MCF 10A (cell line): ENCODE data around the gene TET3. TPM values are rescaled to one million over a fixed set of nuclear protein-coding genes. Genes with fewer than 3 reads are reported as not detected.

Experiments
- BruUV-seq: library from RNA; stranded (reverse); fragments of 400-500 nt; replicated peaks from 2 replicates; lab custom pipeline; 2021; lab: Mats Ljungman, UMichigan
- CTCF ChIA-PET: fragments of 300-600 bp; sonication (Branson Sonifier 250); formaldehyde crosslinking; extraction: SDS; loops from one replicate; lab custom pipeline; 2021; ENCODE audit warnings: antibody characterized with exemption, inconsistent platforms; lab: Yijun Ruan, JAX
- POLR2A ChIA-PET: fragments of 300-600, 350-650 bp; sonication (Branson Sonifier 250); formaldehyde crosslinking; extraction: SDS; loops from one replicate; lab custom pipeline; 2020; ENCODE audit warnings: antibody characterized with exemption, inconsistent platforms; lab: Yijun Ruan, JAX
- DNase-seq: peaks from one replicate; pipeline ENCODE4 v3.0.0-alpha.2; 2018; ENCODE audit not compliant: unreplicated experiment
- H3K27ac Mint-ChIP-seq: one replicate; pipeline ENCODE4 v1.8.0; 2022; ENCODE audit warnings: mild to moderate bottlenecking, low read depth, mixed read lengths; ENCODE audit not compliant: unreplicated experiment
- H3K27me3 Mint-ChIP-seq: one replicate; pipeline ENCODE4 v1.8.0; 2022; ENCODE audit warnings: mixed read lengths; ENCODE audit not compliant: insufficient read depth, unreplicated experiment
- H3K36me3 Mint-ChIP-seq: one replicate; pipeline ENCODE4 v1.8.0; 2022; ENCODE audit warnings: mild to moderate bottlenecking, moderate library complexity, mixed read lengths; ENCODE audit not compliant: insufficient read depth, unreplicated experiment
- H3K4me1 Mint-ChIP-seq: one replicate; pipeline ENCODE4 v1.8.0; 2022; ENCODE audit warnings: mixed read lengths; ENCODE audit not compliant: insufficient read depth, unreplicated experiment
- H3K4me3 Mint-ChIP-seq: one replicate; pipeline ENCODE4 v1.8.0; 2022; ENCODE audit warnings: mild to moderate bottlenecking, moderate library complexity, mixed read lengths; ENCODE audit not compliant: unreplicated experiment
- H3K9me3 Mint-ChIP-seq: one replicate; pipeline ENCODE4 v1.8.0; 2022; ENCODE audit warnings: mixed read lengths; ENCODE audit not compliant: unreplicated experiment
- intact Hi-C: fragments of 100-400 bp; cut with micrococcal nuclease; formaldehyde crosslinking; loops from 2 replicates; pipeline ENCODE4 v1.14.1; 2022
- total RNA-seq: library from RNA; stranded (reverse); gene quantifications from 2 replicates; pipeline ENCODE4 v1.2.3, GENCODE V29; 2022
- TF ChIP-seq, protein P1 (sequence below): fragments of 200-600 bp; IDR thresholded peaks from one replicate; pipeline ENCODE4 v1.8.0; 2022; ENCODE audit warnings: antibody characterized with exemption, mild to moderate bottlenecking; ENCODE audit not compliant: unreplicated experiment

TET3 gene
- total RNA-seq, 1 experiment from 2014 or later: 17.5 TPM

DNA sequence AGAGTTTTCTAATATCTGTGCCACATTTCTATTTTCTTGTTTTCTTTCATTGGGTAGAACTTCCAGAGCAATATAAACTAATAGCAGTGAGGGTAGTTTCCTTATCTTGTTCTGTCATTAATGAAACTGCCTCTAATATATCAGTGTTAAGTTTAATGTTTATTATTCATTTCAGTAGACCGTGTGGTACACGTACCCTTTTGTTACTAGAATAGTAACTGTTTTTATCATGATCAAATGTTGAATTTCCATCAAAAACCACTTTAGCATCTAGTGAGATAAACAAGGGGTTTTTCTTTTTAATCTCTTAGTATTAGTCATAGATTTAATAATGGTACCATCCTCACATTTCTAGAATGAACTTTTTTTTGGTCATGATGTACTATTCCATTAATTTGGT lies 42.0 kb upstream of the TET3 start:
- Mint-ChIP-seq H3K27me3 (no peaks in the 10 kb centered on the region), H3K27ac (no peak overlapping the region), H3K9me3 (no peaks in the 10 kb centered on the region), H3K4me3 (no peak overlapping the region), H3K4me1 (peaks cover 26% of the 10 kb centered on the region), H3K36me3 (peaks cover 80% of the 10 kb centered on the region)
- ChIA-PET CTCF (interaction anchor here (0.7 kb wide), 1 partner anchor 187 kb away, joined by 3 read pairs; no protein-coding TSS in a partner anchor), POLR2A (interaction anchor here (1.0 kb wide), 1 partner anchor 17 kb away, joined by 5 read pairs; no protein-coding TSS in a partner anchor)
- no peak for DNase-seq
- no TSS peak for BruUV-seq
- TF ChIP-seq, protein P1, sequence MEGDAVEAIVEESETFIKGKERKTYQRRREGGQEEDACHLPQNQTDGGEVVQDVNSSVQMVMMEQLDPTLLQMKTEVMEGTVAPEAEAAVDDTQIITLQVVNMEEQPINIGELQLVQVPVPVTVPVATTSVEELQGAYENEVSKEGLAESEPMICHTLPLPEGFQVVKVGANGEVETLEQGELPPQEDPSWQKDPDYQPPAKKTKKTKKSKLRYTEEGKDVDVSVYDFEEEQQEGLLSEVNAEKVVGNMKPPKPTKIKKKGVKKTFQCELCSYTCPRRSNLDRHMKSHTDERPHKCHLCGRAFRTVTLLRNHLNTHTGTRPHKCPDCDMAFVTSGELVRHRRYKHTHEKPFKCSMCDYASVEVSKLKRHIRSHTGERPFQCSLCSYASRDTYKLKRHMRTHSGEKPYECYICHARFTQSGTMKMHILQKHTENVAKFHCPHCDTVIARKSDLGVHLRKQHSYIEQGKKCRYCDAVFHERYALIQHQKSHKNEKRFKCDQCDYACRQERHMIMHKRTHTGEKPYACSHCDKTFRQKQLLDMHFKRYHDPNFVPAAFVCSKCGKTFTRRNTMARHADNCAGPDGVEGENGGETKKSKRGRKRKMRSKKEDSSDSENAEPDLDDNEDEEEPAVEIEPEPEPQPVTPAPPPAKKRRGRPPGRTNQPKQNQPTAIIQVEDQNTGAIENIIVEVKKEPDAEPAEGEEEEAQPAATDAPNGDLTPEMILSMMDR: no peak
- intact Hi-C loops: no loop called here

DNA sequence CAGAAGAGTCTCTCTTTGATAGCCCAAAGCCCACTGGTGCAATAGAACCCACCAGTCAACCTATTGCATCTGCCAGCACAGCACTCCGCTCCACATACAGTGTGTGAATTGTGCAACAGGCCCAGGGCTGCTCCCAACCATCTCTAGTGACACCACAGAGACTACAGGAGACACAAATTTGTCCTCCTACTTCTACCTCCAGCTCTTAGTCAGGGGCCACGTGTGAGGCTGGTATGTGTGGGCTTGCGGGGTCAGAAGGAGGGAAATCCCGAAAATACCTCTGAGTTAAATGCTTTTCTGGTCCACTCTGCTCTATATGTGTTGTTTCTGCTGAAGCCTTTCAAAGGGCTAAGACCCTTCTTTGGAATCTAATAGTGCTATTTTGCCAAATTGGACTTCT lies 40.0 kb upstream of the TET3 start:
- intact Hi-C loops: no loop called here
- BruUV-seq: no TSS peak
- ChIA-PET POLR2A (interaction anchor here (0.7 to 1.8 kb wide), 3 partner anchors 9 to 21 kb away, joined by 4 to 9 read pairs (median 6); no protein-coding TSS in a partner anchor), CTCF (interaction anchor here (0.6 to 0.9 kb wide), 2 partner anchors 12 to 24 kb away, joined by 3 read pairs; no protein-coding TSS in a partner anchor)
- no peak overlapping the region for H3K27ac Mint-ChIP-seq
- peaks cover 17% of the 10 kb centered on the region for H3K4me1 Mint-ChIP-seq
- DNase-seq: no peak
- H3K9me3 Mint-ChIP-seq: no peaks in the 10 kb centered on the region
- H3K4me3 Mint-ChIP-seq: no peak overlapping the region
- H3K27me3 Mint-ChIP-seq: no peaks in the 10 kb centered on the region
- peaks cover 96% of the 10 kb centered on the region for H3K36me3 Mint-ChIP-seq
- TF ChIP-seq, protein P1: no peak

DNA sequence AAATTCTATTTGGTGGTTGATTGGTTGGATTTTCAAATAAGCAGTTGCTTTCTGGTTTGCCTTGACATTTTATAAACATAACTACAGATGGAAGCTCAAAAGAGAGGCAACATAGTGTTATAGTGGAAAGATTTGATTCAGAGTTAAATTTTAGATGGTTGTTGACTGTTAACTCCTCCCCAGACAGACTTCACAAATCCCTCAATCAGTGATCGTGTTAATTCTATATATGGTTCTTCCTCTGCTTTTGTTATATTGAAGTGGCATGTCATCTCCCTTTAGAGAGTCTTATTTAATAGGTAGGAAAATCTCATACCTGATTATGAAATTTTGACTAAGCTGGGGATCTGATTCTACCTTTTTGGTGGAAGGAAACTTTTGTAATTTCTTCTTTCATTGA lies 38.5 kb upstream of the TET3 start:
- peaks cover 98% of the 10 kb centered on the region for H3K36me3 Mint-ChIP-seq
- TF ChIP-seq, protein P1: no peak
- DNase-seq: no peak
- intact Hi-C loops: no loop called here
- H3K27ac Mint-ChIP-seq: no peak overlapping the region
- no peaks in the 10 kb centered on the region for H3K9me3 Mint-ChIP-seq
- H3K4me3 Mint-ChIP-seq: no peak overlapping the region
- ChIA-PET CTCF (interaction anchor here (1.5 kb wide), 1 partner anchor 10 kb away, joined by 4 read pairs; no protein-coding TSS in a partner anchor), POLR2A (interaction anchor here (1.6 kb wide), 1 partner anchor 24 kb away, joined by 6 read pairs; no protein-coding TSS in a partner anchor)
- no peaks in the 10 kb centered on the region for H3K27me3 Mint-ChIP-seq
- no TSS peak for BruUV-seq
- peaks cover 7% of the 10 kb centered on the region for H3K4me1 Mint-ChIP-seq

DNA sequence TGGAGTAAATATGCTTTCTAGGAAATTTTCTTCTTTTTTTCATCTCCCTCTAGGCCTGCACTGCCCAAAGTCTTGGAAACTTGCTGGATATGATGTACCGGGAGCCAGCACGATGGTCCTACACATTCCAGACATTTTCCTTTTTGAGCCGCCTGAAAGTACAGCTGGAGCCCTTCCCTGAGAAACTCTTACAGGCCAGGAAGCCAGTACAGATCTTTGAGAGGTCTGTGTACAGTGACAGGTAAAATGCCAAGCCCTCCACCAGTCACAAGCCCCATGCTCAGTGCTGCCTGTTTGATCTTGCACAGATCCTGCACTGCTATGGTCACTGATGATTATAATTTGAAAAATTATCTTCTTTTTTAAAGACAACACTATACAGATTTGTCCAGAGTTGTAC lies 38.0 kb upstream of the TET3 start:
- Mint-ChIP-seq H3K36me3 (peaks cover 98% of the 10 kb centered on the region), H3K4me1 (peaks cover 12% of the 10 kb centered on the region), H3K4me3 (no peak overlapping the region), H3K9me3 (no peaks in the 10 kb centered on the region), H3K27ac (no peak overlapping the region), H3K27me3 (no peaks in the 10 kb centered on the region)
- TF ChIP-seq, protein P1: no peak
- BruUV-seq: no TSS peak
- POLR2A ChIA-PET: interaction anchor here (0.6 to 3.5 kb wide), 3 partner anchors 9 to 151 kb away, joined by 4 to 8 read pairs (median 6); no protein-coding TSS in a partner anchor
- intact Hi-C loops: no loop called here
- CTCF ChIA-PET: interaction anchor here (1.5 kb wide), 1 partner anchor 9 kb away, joined by 4 read pairs; no protein-coding TSS in a partner anchor
- no peak for DNase-seq
